ENCODE data around the gene UTP11. TPM values are rescaled to one million over a fixed set of nuclear protein-coding genes. Genes with fewer than 3 reads are reported as not detected.

UTP11 gene
- total and polyA plus RNA-seq, 2 of the 8 experiments (the other 6 are each of a cell fraction or from before 2014, with no cell fraction given): 19.5 to 60.5 TPM

DNA sequence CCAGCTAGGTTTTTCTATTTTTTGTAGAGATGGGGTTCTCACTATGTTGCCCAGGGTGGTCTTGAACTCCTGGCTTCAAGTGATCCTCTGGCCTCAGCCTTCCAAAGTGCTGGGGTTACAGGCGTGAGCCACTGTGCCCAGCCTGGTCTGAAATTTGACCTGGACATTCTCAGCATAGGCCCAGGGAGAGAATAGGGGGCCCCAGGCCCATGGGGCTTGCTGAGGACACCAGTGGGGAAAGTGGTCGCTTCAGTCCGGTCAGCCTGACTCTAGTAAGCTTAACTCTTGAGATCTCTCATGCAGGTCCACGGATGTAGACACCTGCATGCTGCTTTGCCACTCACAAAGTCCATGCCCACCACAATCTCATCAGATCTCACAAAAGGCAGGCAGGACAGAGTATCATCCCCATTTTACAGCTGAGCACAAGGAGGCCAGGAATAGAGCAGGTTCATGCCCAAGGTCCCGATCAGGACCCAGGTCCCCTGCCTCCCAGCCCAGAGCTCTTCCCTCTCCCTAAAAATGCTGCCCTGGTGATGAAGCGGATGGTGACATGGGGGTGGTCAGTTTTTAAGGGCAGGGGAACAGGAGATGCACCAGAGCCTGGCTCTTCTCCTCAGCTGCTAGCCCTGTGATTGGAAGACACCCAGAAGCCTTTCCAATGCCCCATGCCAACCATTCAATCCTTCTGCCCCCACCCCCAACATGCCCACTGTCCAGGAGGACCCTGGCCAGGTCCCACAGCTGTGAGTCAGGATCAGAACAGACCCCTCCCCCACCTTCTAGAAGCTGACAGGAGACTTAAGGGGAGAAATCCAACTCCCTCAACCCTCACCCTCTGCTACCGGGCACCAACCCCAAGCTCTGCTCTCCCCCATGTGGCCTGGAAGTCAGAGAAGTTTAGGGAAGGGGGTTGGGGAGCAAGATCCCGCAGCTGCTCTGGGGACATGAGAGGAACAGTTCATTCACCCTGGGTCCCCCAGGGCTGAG is 9.0 kb upstream of the UTP11 start:
- Histone ChIP-seq H2AK5ac (ENCODE audit: low read depth, low read length) (peak overlapping the region; percentile 11; the same call in 1 of the 2 replicates), H3K27ac (ENCODE audit: low read depth, low read length) (no peak overlapping the region), H3K14ac (ENCODE audit: insufficient read length) (no peak overlapping the region), H3K79me1 (ENCODE audit: low read depth, low read length) (peaks cover 4% of the 10 kb centered on the region; the same call in 1 of the 2 replicates), H3K9ac (replicated peaks in 1 of 4; ENCODE audit: extremely low read depth in 1 of 4, low read depth in 3 of 4, low read length in 3 of 4) (peak overlapping the region in 1 of 4 experiments; percentile 37; a peak in 3 of 7 replicates), H4K20me1 (replicated peaks in 1 of 2; ENCODE audit: control insufficient read depth in 1 of 2, insufficient read depth in 2 of 2, low read length in 2 of 2) (no peaks in the 10 kb centered on the region), H3K36me3 (ENCODE audit: control insufficient read depth in 2 of 4, insufficient read depth in 4 of 4, low read length in 3 of 4) (peaks cover 0 to 4% (median 0%) of the 10 kb centered on the region in 4 experiments; a peak in 3 of 8 replicates), H4K8ac (ENCODE audit: extremely low read depth, insufficient read depth, low read length) (no peak overlapping the region), H3K4me3 (ENCODE audit: extremely low read depth in 1 of 4, insufficient read depth in 2 of 4, low read depth in 3 of 4, low read length in 4 of 4) (peak overlapping the region; percentile 12 to 72 (median 62); a peak in 6 of 8 replicates), H2BK15ac (ENCODE audit: low read length) (no peak overlapping the region), H3K79me2 (ENCODE audit: control insufficient read depth in 1 of 2, insufficient read depth in 2 of 2, low read length in 2 of 2) (peaks cover 0 to 21% of the 10 kb centered on the region in 2 experiments; a peak in 3 of 4 replicates), H4K5ac (ENCODE audit: insufficient read length, low read depth, low read length) (no peak overlapping the region), H2BK12ac (ENCODE audit: low read depth, low read length) (peak overlapping the region; percentile 87; the same call in 1 of the 2 replicates), H2BK20ac (ENCODE audit: low read length) (no peak overlapping the region), H3K4ac (replicated peaks; ENCODE audit: insufficient read length, low read depth, low read length) (no peak overlapping the region), H3K56ac (replicated peaks; ENCODE audit: insufficient read length, low read depth, low read length) (no peak overlapping the region), H4K91ac (replicated peaks; ENCODE audit: insufficient read length, low read length) (no peak overlapping the region), H3K9me3 (ENCODE audit: insufficient read depth in 2 of 2, low read depth in 1 of 2, low read length in 1 of 2) (no peaks in the 10 kb centered on the region), H2BK120ac (replicated peaks; ENCODE audit: low read depth, low read length) (no peak overlapping the region), H3K27me3 (replicated peaks in 1 of 4; ENCODE audit: control insufficient read depth in 3 of 4, extremely low read depth in 1 of 4, insufficient read depth in 3 of 4, low read length in 3 of 4) (peaks cover 0 to 3% (median 1%) of the 10 kb centered on the region in 4 experiments; a peak in 2 of 7 replicates), H3K4me2 (ENCODE audit: insufficient read depth in 1 of 2, low read depth in 2 of 2, low read length in 2 of 2) (peak overlapping the region; percentile 86 to 93), H2BK5ac (ENCODE audit: low read depth, low read length) (peak overlapping the region; percentile 60; the same call in 1 of the 2 replicates), H3K23me2 (ENCODE audit: low read depth, low read length) (peaks cover 7% of the 10 kb centered on the region), H3K23ac (ENCODE audit: insufficient read length) (no peak overlapping the region), H2AFZ (ENCODE audit: low read length) (no peak overlapping the region), H3K18ac (ENCODE audit: extremely low read depth, low read length) (peak overlapping the region; percentile 62), H3K4me1 (replicated peaks in 1 of 4; ENCODE audit: control insufficient read depth in 3 of 4, insufficient read depth in 4 of 4, low read length in 3 of 4) (peaks cover 17 to 46% (median 40%) of the 10 kb centered on the region in 4 experiments)
- FAIRE-seq (no peak), DNase-seq (ENCODE audit: low read depth in 1 of 2, low spot score in 2 of 2) (no peak)
- 88% methylated on average over 8 of the region's 8 CpGs; no CpG with 5 or more reads in 1 of the 2 experiments for WGBS, 2 experiments (ENCODE audit: extremely low coverage in 1 of 2, insufficient coverage in 1 of 2, insufficient read length in 1 of 2, insufficient replicate concordance in 2 of 2, low coverage in 1 of 2, low lambda C conversion rate in 2 of 2, missing lambda C conversion rate in 1 of 2)
- ChIA-PET CTCF (ENCODE audit: partially characterized antibody) (interaction anchor here (0.6 to 1.6 kb wide), 6 partner anchors 14 to 552 kb away, joined by 3 to 7 read pairs (median 4); partner anchors contain the start of gene SF3A3), POLR2A (ENCODE audit: partially characterized antibody) (interaction anchor here (1.0 to 5.6 kb wide), 9 partner anchors 8 to 42 kb away, joined by 3 to 31 read pairs (median 5); partner anchors contain the start of gene SF3A3)
- TF ChIP-seq EZH2 (IDR thresholded peaks at IDR 0.05; ENCODE audit: low read depth, low read length, severe bottlenecking) (no peak), GABPA (IDR thresholded peaks at IDR 0.05; ENCODE audit: borderline replicate concordance, insufficient read depth, low read length) (no peak), TAF7 (optimal IDR thresholded peaks at IDR 0.05; ENCODE audit: borderline replicate concordance, low read depth, low read length) (no peak), TBP (IDR thresholded peaks at IDR 0.05; ENCODE audit: low read depth, low read length) (no peak)
- TF ChIP-seq, protein P1, sequence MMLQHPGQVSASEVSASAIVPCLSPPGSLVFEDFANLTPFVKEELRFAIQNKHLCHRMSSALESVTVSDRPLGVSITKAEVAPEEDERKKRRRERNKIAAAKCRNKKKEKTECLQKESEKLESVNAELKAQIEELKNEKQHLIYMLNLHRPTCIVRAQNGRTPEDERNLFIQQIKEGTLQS (IDR thresholded peaks at IDR 0.05; ENCODE audit: insufficient read depth, low read depth, low read length): no peak
- TF ChIP-seq, protein P2, sequence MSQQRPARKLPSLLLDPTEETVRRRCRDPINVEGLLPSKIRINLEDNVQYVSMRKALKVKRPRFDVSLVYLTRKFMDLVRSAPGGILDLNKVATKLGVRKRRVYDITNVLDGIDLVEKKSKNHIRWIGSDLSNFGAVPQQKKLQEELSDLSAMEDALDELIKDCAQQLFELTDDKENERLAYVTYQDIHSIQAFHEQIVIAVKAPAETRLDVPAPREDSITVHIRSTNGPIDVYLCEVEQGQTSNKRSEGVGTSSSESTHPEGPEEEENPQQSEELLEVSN (IDR thresholded peaks at IDR 0.05): no peak
